WERI-Rb-1 (cell line): Measurements from ENCODE around the gene GLIS1.

ENCODE experiments used
- DNase-seq: peaks from one replicate; pipeline ENCODE4 v3.0.0-alpha.2; 2020
- H3K27ac ChIP-seq: fragments of 250-450 bp; sonication (Bioruptor Pico); 2 replicates; pipeline ENCODE4 v1.5.1; 2020; ENCODE audit warnings: mild to moderate bottlenecking, moderate library complexity
- H3K27me3 ChIP-seq: fragments of 250-450 bp; sonication (Bioruptor Pico); 2 replicates; pipeline ENCODE4 v1.5.1; 2021; ENCODE audit warnings: mild to moderate bottlenecking, low read depth, moderate library complexity; ENCODE audit not compliant: insufficient read depth, severe bottlenecking
- H3K36me3 ChIP-seq: fragments of 250-450 bp; sonication (Bioruptor Pico); 2 replicates; pipeline ENCODE4 v1.5.1; 2020; ENCODE audit warnings: mild to moderate bottlenecking, moderate library complexity
- H3K4me3 ChIP-seq: 2 replicates; pipeline ENCODE4 v1.5.1; 2011; ENCODE audit warnings: low read depth, mild to moderate bottlenecking, control low read depth, low read length
- H3K9me3 ChIP-seq: fragments of 250-450 bp; sonication (Bioruptor Pico); 2 replicates; pipeline ENCODE4 v1.5.1; 2021; ENCODE audit warnings: mild to moderate bottlenecking, moderate library complexity; ENCODE audit not compliant: severe bottlenecking
- CTCF ChIP-seq: IDR thresholded peaks from 2 replicates; pipeline ENCODE4 v1.5.1; 2011; ENCODE audit warnings: low read depth, mild to moderate bottlenecking, control low read depth, inconsistent platforms, low read length

The GLIS1 gene

GRCh38 chr1:53735261-53735660 is 3.7 kb downstream of the GLIS1 start:
- DNase-seq, result no peak
- TF ChIP-seq CTCF, result no peak
- Histone ChIP-seq H3K27me3 (peaks cover 6% of the 10 kb centered on the region), H3K9me3 (no peaks in the 10 kb centered on the region), H3K27ac (no peak overlapping the region), H3K36me3 (no peaks in the 10 kb centered on the region), H3K4me3 (no peak overlapping the region)

GRCh38 chr1:53734650-53735211 is 4.2 kb downstream of the GLIS1 start:
- TF ChIP-seq CTCF, result no peak
- H3K9me3 ChIP-seq, result no peaks in the 10 kb centered on the region
- DNase-seq, result no peak
- no peaks in the 10 kb centered on the region for H3K36me3 ChIP-seq
- H3K27me3 ChIP-seq, result peaks cover 1% of the 10 kb centered on the region
- H3K27ac ChIP-seq, result no peak overlapping the region
- no peak overlapping the region for H3K4me3 ChIP-seq

GRCh38 chr1:53733975-53734649 is 4.9 kb downstream of the GLIS1 start:
- Histone ChIP-seq H3K27me3 (no peaks in the 10 kb centered on the region), H3K4me3 (no peak overlapping the region), H3K27ac (no peak overlapping the region), H3K9me3 (no peaks in the 10 kb centered on the region), H3K36me3 (no peaks in the 10 kb centered on the region)
- DNase-seq, result no peak
- TF ChIP-seq CTCF, result no peak

GRCh38 chr1:53733447-53733931 is 5.5 kb downstream of the GLIS1 start:
- TF ChIP-seq CTCF, result no peak

GRCh38 chr1:53732912-53733317 is 6.0 kb downstream of the GLIS1 start:
- no peak for TF ChIP-seq CTCF
- no peak overlapping the region for H3K4me3 ChIP-seq
- no peak for DNase-seq
- no peaks in the 10 kb centered on the region for H3K27me3 ChIP-seq
- H3K36me3 ChIP-seq, result no peaks in the 10 kb centered on the region
- no peak overlapping the region for H3K27ac ChIP-seq
- H3K9me3 ChIP-seq, result no peaks in the 10 kb centered on the region

More at GRCh38 chr1:53733447-53733931, 5.5 kb downstream of the GLIS1 start:
- no peaks in the 10 kb centered on the region for H3K9me3 ChIP-seq
- H3K27me3 ChIP-seq, result no peaks in the 10 kb centered on the region
- no peak overlapping the region for H3K27ac ChIP-seq
- H3K4me3 ChIP-seq, result no peak overlapping the region
- H3K36me3 ChIP-seq, result no peaks in the 10 kb centered on the region
- no peak for DNase-seq
